ENCODE results near the gene SEC24A.

DNA sequence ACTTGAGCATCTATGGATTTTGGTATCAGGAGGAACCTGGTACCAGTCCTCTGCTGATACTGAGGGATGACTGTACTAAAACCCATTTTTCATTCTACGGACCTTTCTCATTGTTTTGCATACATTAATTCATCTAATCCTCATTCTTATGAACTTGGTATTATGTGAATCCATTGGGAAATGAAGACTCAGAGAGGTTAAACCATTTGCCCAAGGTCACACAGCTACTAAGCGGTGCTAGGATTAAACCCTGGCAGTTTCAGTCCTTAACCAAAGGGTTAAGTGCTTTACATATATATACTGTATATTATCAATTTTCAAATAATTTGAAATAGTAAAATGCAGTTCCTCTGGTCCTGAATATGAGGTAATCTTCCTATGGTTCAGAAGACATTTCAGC lies 93.5 kb downstream of the SEC24A start:
- TF ChIP-seq, protein P1, sequence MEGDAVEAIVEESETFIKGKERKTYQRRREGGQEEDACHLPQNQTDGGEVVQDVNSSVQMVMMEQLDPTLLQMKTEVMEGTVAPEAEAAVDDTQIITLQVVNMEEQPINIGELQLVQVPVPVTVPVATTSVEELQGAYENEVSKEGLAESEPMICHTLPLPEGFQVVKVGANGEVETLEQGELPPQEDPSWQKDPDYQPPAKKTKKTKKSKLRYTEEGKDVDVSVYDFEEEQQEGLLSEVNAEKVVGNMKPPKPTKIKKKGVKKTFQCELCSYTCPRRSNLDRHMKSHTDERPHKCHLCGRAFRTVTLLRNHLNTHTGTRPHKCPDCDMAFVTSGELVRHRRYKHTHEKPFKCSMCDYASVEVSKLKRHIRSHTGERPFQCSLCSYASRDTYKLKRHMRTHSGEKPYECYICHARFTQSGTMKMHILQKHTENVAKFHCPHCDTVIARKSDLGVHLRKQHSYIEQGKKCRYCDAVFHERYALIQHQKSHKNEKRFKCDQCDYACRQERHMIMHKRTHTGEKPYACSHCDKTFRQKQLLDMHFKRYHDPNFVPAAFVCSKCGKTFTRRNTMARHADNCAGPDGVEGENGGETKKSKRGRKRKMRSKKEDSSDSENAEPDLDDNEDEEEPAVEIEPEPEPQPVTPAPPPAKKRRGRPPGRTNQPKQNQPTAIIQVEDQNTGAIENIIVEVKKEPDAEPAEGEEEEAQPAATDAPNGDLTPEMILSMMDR (conservative IDR thresholded peaks at IDR 0.05; ENCODE audit: low read depth, low read length), result no peak
- TF ChIP-seq EZH2 (IDR thresholded peaks at IDR 0.05; ENCODE audit: borderline replicate concordance, low read depth, low read length, poor library complexity, severe bottlenecking), result no peak

All from A673 (cell line).